ENCODE data around the gene SYP. TPM values are rescaled to one million over a fixed set of nuclear protein-coding genes. Genes with fewer than 3 reads are reported as not detected.

SYP gene
- polyA plus RNA-seq, 1 donor = 1.0 TPM

DNA sequence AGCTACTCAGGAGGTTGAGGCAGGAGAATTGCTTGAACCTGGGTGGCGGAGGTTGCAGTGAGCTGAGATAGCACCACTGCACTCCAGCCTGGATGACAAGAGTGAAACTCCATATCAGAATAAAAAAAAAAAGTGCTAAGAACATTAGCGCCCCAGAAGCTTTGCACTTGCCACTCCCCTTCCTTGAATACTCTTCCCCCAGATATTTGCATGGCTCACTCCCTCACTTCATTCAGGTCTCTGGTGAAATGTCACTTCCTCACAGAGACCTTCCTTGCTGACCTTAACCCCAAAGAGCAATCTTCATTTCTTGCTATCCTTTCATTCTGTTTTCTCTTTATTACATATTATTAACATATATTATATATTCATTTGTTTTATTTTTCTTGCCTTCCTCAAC is 21.9 kb upstream of the SYP start:
- no peak for DNase-seq (ENCODE audit: low read depth)

DNA sequence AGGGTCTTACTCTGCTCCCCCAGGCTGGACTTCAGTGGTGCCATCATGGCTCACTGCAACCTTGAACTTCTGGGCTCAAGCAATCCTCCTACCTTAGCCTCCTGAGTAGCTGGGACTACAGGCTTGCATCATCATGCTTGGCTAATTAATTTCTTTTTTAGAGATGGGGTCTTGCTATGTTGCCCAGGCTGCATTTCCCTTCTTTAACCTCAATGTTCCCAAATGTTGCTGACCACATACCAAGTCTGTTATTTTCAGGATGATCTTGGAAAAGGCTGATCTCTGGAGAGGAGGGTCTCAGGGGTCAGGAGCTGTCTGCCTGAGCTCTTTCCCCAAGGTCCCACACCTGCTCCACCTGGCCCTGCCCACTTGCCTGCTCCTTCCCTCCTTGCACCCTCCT is 20.1 kb upstream of the SYP start:
- no peak for DNase-seq (ENCODE audit: low read depth)

DNA sequence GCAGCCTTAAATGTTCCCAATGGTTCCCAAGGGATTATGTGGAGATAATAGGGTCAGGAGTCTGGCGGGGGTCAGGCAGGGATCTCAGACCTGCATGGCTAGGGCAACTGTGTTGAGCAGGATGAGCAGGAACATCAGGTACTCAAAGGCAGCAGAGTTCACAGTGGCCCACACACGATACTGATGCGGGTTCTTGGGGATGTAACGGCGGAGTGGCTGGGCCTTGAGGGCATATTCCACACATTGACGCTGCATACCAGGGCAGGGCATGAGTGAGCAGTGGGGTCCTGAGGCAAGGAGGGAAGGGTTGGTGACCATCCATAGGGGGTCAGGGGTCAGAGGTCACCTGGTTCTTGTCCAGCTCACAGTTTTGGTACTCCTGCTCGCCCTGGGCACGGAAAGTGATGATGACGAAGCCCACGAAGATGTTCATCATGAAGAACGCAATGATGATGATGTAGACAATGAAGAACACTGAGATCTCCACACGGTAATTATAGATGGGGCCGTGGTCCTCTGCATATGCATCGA is 15.1 kb upstream of the SYP start:
- DNase-seq (ENCODE audit: low read depth) = no peak

DNA sequence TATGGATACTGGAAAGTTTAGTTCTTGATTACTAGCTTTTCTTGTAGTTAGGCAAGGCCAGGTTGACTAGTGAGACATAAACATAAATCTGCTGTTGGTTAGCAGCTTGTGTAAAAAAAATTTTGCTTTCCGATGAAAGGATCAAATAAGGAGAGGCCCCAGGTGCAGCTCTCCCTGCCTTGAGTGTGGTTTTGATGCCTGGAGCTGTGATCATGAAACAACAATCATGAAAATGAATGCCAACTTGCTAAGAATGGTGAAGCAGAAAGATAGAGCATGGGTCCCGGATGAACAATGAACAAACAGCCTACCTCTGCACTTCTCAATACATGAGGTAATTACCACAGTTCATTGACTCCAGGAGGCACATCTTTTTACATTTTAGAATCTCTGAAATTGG is 14.4 kb upstream of the SYP start:
- no peak for DNase-seq (ENCODE audit: low read depth)

DNA sequence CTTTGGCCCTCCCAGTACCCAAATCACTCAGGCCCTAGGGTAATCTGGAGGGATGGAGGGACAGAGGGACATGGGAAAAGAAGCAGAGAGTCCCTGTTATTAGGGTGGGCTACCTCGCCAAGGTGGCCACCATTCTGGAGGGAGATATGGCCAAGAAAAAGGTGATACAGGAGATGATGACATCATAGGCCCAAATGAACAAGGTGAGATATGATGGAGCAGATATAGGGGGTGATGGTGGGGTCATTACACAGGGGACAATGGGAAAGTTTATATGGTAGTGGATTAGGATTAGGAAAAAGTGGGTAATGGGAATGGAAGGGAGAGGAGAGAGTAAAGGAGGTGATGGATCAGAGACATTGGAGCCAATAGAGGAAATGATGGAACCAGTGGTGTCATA is 12.9 kb upstream of the SYP start:
- DNase-seq (ENCODE audit: low read depth) = no peak

DNA sequence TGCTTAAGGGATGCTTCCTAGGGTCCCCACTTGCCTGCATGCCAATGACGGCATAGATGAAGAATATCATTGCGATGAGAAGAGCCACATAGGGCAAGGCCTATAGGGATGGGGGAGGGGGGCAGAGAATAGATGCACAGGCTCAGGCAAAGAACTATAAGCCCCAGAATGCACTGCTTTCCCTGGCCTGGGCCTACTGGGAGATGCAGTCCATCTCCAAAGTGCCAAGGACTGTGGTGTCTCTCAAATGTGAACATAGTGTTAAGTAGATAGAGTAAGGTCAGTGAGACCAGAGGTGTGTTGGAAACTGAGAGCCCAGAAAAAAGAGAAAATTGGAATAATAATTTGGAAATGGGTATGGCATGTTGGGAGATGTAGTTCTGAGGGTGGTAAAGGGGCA is 12.2 kb upstream of the SYP start:
- no peak for DNase-seq (ENCODE audit: low read depth)

DNA sequence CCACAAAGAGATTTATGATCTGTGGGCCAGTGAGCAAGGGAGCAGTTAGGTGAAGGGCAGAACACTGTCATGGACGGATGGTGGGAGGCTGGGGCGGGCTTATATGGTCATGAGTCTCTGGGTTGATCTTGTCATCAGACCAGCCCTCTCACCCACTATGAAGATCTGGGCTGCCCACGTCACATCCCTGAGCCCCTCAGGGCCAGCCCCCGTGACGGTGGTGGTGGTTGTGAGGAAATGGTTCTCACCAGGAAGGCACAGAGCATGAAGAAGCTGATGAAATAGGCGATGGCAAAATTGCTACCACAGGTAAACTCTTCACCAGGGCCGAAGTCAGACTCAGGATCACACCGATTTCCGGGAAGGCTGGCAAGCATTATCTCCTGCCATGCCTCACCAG is 11.1 kb upstream of the SYP start:
- DNase-seq (ENCODE audit: low read depth) = no peak

DNA sequence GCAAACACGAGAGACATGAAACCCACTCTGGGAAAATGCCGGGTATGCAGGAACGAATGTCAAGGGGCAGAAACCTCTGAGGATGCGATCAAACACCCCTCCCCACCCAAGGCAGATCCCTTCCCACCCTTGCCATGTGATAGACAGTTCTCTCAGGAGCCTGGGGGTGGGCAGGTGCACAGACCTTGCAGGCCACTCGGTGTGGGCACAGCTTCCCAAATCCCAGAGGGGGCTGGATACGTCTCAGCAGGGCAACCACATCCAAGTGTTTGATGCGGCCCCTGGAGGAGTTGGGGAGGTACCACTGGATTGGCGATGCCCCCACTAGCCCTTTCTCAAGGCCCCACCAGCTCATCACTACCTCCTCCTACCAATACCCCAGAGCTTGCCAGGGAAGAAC is 10.4 kb upstream of the SYP start:
- no peak for DNase-seq (ENCODE audit: low read depth)

DNA sequence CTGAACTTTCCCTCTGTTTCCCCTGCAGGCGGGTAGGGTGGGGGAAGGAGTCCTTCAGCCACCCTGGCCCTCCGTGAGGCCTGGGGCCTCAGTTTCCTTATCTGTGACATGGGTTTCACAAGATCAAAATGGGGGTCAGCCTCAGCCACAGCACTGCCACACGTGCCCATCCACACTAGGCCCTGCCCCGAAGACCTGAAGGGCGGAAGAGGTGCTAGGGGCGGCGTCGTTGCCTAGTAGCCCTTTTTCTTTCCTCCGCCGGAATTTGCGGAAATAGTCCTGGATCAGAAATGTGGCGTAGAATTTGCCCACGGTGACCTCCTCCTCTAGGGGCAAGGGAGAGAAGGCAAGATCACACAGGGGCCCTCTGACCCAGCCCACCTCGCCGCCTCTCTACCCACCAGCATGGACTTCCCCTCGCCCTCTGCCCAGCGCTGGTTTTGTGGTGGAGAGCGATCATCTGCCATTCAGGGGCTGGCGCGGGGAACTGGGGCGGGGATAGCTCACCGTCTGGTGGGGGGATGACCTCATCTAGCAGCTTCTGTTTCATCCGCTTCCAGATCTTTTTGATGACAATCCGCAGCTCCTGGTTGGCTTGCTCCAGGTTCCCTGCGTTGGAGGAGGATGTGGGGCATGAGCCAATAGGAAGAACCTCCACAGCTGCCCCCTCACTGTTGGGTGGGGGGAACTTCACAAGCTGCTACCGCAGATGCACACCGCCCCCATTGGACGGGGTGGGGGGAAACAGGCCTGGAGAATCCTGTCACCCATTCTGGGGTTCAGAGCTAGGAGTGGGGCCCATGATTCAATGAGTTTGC is 9.7 kb upstream of the SYP start:
- DNase-seq (ENCODE audit: low read depth) = no peak

DNA sequence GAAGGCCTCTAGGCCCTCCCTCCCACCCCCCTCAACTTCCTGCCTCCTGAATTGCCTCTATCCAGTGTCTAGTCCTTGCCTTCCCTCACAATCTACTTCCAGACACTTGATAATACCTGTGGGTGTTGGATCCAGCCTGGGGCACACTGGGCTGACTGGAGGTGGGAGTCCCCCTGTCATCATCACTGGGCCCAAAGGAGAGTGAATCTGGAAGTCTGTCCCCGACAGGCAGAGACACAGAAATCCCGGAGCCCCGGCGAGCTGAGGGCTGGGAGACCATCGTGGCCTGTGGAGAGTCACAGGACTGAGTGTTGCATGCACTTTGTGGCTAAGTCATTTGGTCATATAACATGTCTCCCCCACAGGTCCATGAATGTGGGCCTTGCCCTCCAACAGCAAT is 8.4 kb upstream of the SYP start:
- DNase-seq (ENCODE audit: low read depth) = no peak

DNA sequence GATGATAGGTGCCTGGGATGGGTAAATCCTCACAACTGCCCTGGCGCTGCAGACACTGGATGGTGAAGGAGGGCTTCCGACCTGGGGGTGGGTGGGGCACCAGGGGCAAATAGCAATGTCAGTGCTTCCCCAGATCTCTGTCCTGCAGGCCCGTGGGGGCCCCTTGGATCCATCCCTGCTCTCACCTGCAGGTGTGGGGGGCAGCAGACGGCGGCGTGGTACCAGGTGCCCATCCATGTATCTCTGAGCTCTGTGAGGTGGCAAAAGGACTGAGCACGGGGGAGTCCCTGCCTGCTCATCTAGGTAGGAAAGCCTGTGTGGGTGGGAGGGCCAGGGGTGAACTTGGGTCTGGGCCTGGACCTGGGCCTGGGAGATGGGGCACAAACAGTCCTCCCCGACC is 6.5 kb upstream of the SYP start:
- DNase-seq (ENCODE audit: low read depth) = no peak

DNA sequence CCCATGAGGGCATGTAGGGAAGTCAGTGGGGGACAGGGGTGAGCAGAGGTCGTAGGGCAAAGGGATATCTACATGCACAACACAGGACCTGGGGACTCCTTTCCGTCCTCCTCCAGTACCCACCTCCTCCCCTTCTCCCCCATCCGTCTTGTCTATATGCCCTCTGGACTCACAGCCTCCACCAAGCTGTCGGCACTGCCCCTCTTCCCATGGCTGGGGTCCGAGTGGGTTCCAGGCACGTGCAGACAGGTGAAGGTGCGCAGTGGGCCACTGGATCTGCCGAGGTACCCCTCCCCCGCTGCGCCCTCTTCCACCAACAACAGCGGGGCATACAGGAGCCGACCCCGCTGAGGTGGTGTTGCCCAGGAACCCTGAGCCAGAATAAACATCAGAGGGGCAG is 5.5 kb upstream of the SYP start:
- no peak for DNase-seq (ENCODE audit: low read depth)

DNA sequence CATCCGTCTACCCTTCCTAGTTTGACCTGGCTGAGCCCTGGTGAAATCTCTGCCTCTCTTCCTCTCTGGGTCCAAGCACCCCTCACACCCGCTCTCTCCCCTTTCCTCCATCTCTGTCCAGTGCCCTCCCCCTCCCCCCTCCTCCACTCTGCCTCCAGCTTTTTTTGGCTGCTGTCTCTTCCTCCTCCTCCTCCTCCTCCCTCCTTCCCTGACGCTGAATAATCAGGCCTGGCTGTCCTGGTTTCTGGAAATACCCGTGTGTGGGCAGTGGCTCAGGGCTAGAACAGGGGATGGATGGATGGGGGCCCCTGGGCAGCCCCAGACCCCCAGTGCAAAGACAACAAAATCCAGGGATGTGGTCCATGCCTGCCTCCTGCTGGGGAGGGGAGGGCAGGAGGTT is 4.7 kb upstream of the SYP start:
- DNase-seq (ENCODE audit: low read depth) = no peak

DNA sequence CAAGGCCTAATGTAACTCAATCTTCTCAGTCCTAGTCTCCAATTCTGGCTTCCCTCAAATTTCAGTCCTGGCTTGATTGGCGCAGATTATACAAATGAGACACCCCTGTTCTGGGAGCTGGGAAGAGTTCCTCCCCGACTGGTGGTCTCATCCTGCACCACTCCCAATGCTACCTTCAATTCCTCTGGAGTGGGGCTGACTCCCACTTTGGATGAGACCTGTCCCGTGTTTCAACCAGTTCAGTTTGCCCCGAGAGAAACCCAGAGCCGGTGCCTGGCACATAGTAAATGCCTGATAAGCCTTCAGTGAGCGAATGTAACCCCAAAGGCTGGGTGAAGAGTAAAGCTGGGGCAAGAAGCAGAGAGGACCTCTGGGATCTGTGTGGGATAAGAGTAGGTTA is 4.0 kb upstream of the SYP start:
- DNase-seq (ENCODE audit: low read depth) = no peak

DNA sequence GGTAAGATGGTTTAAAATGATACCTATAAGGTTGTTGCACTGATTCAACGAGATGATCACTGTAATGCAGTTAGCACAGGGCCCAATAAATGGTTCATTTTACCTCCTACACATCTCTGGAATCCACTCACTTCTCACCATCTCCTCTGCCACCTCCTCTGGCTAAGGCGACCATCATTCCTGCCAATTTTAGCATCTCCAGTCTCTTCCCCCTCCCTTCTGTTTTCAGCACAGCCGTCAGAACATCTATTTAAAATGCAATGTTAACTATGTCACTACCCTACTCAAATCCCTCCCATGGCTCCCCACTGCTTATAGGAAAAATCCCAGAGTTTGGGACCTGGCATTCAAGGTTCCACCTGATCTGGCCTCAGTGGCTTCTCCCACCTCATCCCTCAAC is 3.5 kb upstream of the SYP start:
- DNase-seq (ENCODE audit: low read depth) = no peak

DNA sequence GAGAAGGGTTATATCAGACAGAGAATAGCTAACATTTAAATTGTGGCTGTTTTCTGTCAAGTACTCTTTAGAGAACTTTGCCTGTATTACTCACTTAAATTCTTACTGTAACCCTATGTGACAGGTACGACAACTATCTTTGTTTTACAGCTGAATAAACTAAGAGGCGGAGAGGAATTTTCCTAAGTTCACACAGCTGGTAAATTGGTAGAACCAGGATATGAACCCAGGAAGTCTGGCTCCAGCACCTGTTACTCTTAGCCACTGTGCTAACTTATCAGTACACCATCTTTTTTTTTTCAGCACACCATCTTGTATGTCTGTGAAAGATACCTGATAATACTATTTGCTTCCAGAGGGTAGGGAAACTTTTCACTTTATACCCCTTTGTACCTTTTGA is 2.0 kb upstream of the SYP start:
- no peak for DNase-seq (ENCODE audit: low read depth)

DNA sequence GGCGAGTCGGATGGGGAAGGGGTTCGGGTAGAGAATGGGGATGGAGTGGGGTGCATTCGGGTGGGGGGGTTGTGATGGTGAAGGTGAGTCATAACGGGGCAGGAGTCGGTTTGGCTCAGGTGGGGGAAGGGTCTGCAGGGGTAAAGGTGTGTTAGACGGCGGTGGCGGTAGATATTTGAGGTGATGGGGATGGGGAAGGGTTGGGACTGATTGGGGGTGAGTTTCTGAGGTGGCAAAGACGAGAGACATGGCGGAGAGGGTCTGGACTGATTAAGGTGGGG is 738 bp downstream of the SYP start:
- DNase-seq (ENCODE audit: low read depth) = no peak

DNA sequence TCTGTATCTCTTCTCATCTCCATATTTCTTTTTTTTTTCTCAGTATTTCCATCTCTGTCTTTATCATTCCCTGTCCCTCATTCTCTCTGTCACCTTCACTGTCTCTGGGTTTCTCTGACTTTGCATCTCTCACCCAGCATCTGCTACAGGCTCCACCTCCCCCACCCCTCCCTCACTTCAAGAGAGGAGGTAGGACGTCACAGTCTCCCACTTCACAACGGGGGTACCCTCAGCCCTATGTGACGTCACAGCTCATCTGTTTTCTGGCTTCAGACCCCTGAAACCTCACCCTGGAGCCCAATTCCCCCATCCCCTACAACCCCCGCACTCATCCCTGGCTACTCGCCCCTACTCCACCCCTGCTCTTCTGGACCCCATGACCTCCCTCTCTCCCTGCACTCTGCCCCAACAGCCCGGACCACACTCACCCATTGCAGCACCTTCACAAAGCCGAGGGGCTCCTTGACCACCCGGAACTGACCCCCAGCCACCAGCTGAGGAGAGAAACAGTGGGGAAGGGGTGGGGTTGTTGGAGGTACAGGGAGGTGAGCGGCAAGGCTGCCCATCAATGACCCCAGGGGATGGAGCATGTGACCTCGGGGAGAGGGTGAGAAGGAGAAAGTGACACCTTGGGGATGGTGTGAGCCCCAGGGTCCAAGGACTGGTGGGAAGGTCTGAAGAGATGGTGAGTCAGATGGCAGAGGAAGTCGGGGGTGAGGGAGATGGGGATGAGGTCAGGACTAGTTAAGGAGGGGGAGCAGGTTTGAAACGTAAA is 1.3 kb downstream of the SYP start:
- DNase-seq (ENCODE audit: low read depth) = no peak

DNA sequence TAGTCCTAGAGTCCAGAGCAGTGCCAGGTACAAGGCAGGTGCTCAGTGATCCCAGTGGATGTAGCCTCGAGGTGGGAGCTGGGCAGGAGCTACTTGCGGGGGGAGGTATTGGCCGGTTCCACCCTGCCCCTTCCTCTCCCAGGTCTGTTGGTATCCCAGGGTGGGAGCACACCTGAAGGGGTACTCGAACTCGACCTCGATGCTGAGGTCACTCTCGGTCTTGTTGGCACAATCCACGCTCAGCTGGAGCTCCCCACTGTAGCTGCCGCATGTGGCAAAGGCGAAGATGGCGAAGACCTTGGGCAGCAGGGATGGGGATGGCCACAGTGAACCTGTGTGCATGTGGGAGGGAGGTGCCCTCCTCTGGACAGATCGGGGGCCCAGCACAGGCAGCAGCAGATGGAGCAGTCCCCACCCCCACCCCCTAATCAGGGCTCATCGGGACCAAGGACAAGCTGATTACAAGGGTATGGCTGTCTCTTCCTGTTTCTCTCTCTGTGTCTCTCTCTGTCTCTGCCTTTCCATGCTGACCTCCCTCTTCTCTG is 2.4 kb downstream of the SYP start:
- DNase-seq (ENCODE audit: low read depth) = no peak

DNA sequence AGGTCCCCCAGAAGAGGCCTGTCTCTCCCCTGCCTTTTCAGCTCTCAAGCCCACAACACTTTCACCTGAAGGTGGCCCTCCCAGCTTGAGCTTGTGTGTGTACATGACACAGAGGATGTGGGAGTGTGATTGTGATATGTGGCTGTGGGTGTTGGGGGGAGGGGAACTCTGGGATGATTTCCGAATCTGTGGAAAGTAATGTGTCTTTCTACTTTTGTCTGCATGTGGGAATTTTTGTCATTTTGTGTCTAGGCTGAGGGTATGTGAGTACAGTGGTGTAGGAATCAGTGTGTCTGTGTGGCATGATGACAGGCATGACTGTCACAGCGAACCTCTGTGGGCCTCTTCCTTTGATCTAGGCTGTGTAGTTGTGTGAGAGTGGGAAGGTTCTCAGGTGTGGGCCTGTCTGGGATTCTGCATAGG is 6.4 kb downstream of the SYP start:
- DNase-seq (ENCODE audit: low read depth) = no peak

DNA sequence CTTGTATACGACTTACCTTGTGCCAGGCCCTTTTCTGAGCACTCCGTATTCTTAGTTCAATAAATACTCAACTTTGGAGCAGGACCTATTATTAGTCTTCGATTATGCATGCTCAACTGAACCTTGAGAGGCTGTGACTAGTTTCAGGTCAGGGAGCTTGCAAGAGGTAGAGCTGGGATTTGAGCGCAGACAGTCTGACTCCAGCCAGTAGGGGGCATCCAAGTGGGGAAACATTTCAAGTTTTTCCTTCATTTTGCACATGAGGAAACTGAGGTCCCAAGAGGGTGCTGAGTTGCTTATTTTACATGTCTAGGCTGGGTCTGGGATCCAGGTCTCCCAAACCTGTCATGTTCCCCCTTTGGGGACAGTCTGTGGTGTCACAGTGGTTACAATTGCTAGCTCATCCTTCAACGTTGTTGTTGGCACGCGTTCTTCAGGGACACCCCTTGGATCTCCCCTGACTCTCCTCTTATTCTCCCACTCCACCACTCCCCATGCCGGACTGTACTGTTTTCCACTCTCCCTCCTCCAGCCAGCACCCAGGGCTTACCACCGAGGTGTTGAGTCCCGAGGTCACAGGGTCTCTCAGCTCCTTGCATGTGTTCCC is 7.2 kb downstream of the SYP start:
- DNase-seq (ENCODE audit: low read depth) = no peak

DNA sequence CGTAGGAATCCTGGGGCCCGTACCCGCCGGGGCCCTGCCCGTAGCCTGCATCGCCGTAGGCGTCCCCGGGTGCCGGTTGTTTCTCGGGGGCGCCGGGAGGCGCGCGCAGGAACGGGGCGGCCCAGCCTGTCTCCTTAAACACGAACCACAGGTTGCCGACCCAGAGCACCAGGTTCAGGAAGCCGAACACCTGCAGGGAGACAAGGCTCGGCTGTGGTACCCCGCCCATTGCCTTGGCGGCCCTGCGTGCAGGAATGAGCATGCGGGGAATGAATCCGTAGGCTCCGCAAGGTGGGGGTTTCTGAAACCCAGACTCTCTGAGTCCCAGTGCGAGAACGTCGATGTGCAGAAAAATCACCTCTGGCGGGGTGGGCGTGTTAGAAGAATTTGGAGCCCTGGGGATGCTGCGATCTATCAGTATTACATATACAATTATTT is 8.4 kb downstream of the SYP start:
- no peak for DNase-seq (ENCODE audit: low read depth)
